WTC11 (cell line): ENCODE data around the gene LIG3. TPM values are rescaled to one million over a fixed set of nuclear protein-coding genes. Genes with fewer than 3 reads are reported as not detected.

Experiments used
- ATAC-seq: fragments of 200-7000 bp; cut with Tn5 transposase; 2 replicates; pipeline ENCODE4 v1.10.0; 2021; ENCODE audit warnings: mild to moderate bottlenecking, moderate library complexity
- CTCF ChIA-PET: fragments of 300-600 bp; sonication (Branson Sonifier 250); formaldehyde crosslinking; loops from one replicate; lab custom pipeline; 2021; ENCODE audit warnings: antibody characterized with exemption; lab: Charles Lee
- POLR2A ChIA-PET: fragments of 350-600 bp; sonication (Branson Sonifier 250); formaldehyde crosslinking; loops from one replicate; lab custom pipeline; 2021; ENCODE audit warnings: antibody characterized with exemption; lab: Charles Lee
- DNase-seq: peaks from one replicate; pipeline ENCODE4 v3.0.0; 2021; ENCODE audit warnings: low spot score
- H3K27ac Mint-ChIP-seq: 2 replicates; pipeline ENCODE4 v1.8.0; 2021; ENCODE audit warnings: mixed read lengths
- H3K27me3 Mint-ChIP-seq: 2 replicates; pipeline ENCODE4 v1.8.0; 2021; ENCODE audit warnings: low read depth, mild to moderate bottlenecking, moderate library complexity, mixed read lengths
- H3K36me3 Mint-ChIP-seq: 2 replicates; pipeline ENCODE4 v1.8.0; 2021; ENCODE audit warnings: mixed read lengths
- H3K4me1 Mint-ChIP-seq: 2 replicates; pipeline ENCODE4 v1.8.0; 2022; ENCODE audit warnings: mixed read lengths
- H3K4me3 Mint-ChIP-seq: 2 replicates; pipeline ENCODE4 v1.8.0; 2021; ENCODE audit warnings: mild to moderate bottlenecking, moderate library complexity, mixed read lengths
- H3K9me3 Mint-ChIP-seq: 2 replicates; pipeline ENCODE4 v1.8.0; 2021; ENCODE audit warnings: mixed read lengths
- ATF1 ChIP-seq: sonication (generic); formaldehyde crosslinking; IDR thresholded peaks from 2 replicates; pipeline ENCODE4 v1.8.1; 2023; ENCODE audit warnings: mild to moderate bottlenecking, moderate library complexity, missing genetic modification reagents
- FOXJ3 ChIP-seq: sonication (generic); formaldehyde crosslinking; IDR thresholded peaks from 2 replicates; pipeline ENCODE4 v1.9.0; 2021; ENCODE audit warnings: missing genetic modification reagents, mild to moderate bottlenecking, borderline replicate concordance
- GABPB1 ChIP-seq: sonication (generic); formaldehyde crosslinking; IDR thresholded peaks from 2 replicates; pipeline ENCODE4 v1.8.1; 2023; ENCODE audit warnings: mild to moderate bottlenecking, missing genetic modification reagents
- IRF2 ChIP-seq: sonication (generic); formaldehyde crosslinking; IDR thresholded peaks from 2 replicates; pipeline ENCODE4 v1.8.0; 2022; ENCODE audit warnings: low read depth, missing genetic modification reagents, borderline replicate concordance
- NR1H2 ChIP-seq: sonication (generic); formaldehyde crosslinking; IDR thresholded peaks from 2 replicates; pipeline ENCODE4 v1.9.0; 2021; ENCODE audit warnings: mild to moderate bottlenecking, moderate library complexity, missing genetic modification reagents
- OVOL2 ChIP-seq: fragments of 250-450 bp; sonication (Bioruptor Pico); IDR thresholded peaks from 2 replicates; pipeline ENCODE4 v1.9.0; 2021; ENCODE audit warnings: mild to moderate bottlenecking, borderline replicate concordance
- PRRX2 ChIP-seq: fragments of 250-450 bp; sonication (Bioruptor Pico); IDR thresholded peaks from 2 replicates; pipeline ENCODE4 v1.8.0; 2021; ENCODE audit warnings: mild to moderate bottlenecking
- SOX15 ChIP-seq: fragments of 250-450 bp; sonication (Bioruptor Pico); IDR thresholded peaks from 2 replicates; pipeline ENCODE4 v1.9.0; 2021; ENCODE audit warnings: mild to moderate bottlenecking
- TCF7 ChIP-seq: sonication (generic); formaldehyde crosslinking; IDR thresholded peaks from 2 replicates; pipeline ENCODE4 v1.8.0; 2022; ENCODE audit warnings: mild to moderate bottlenecking, low read depth, missing genetic modification reagents, moderate library complexity
- TEAD1 ChIP-seq: sonication (generic); formaldehyde crosslinking; IDR thresholded peaks from 2 replicates; pipeline ENCODE4 v1.8.0; 2022; ENCODE audit warnings: mild to moderate bottlenecking, missing genetic modification reagents
- ZNF219 ChIP-seq: sonication (generic); formaldehyde crosslinking; IDR thresholded peaks from 2 replicates; pipeline ENCODE4 v1.8.0; 2023; ENCODE audit warnings: missing genetic modification reagents, mild to moderate bottlenecking, borderline replicate concordance
- total RNA-seq: library from RNA; stranded (reverse); gene quantifications from 3 replicates; pipeline ENCODE4 v1.2.3, GENCODE V29; 2021
- TF ChIP-seq, protein P1 (sequence below): sonication (generic); formaldehyde crosslinking; IDR thresholded peaks from 2 replicates; pipeline ENCODE4 v1.8.0; 2022; ENCODE audit warnings: mild to moderate bottlenecking, missing genetic modification reagents
- TF ChIP-seq, protein P2 (sequence below): sonication (generic); formaldehyde crosslinking; IDR thresholded peaks from 2 replicates; pipeline ENCODE4 v1.8.1; 2023; ENCODE audit warnings: mild to moderate bottlenecking, missing genetic modification reagents
- TF ChIP-seq, protein P3 (sequence below): sonication (generic); formaldehyde crosslinking; IDR thresholded peaks from 2 replicates; pipeline ENCODE4 v1.8.1; 2023; ENCODE audit warnings: mild to moderate bottlenecking, missing genetic modification reagents
- TF ChIP-seq, protein P4 (sequence below): sonication (generic); formaldehyde crosslinking; IDR thresholded peaks from 2 replicates; pipeline ENCODE4 v1.8.0; 2023; ENCODE audit warnings: missing genetic modification reagents, mild to moderate bottlenecking, borderline replicate concordance
- TF ChIP-seq, protein P5 (sequence below): sonication (generic); formaldehyde crosslinking; conservative IDR thresholded peaks from 2 replicates; pipeline ENCODE4 v1.8.1; 2023; ENCODE audit warnings: mild to moderate bottlenecking, low read depth, missing genetic modification reagents, moderate library complexity
- TF ChIP-seq, protein P6 (sequence below): sonication (generic); formaldehyde crosslinking; IDR thresholded peaks from 2 replicates; pipeline ENCODE4 v1.8.1; 2022; ENCODE audit warnings: mild to moderate bottlenecking, moderate library complexity, missing genetic modification reagents
- TF ChIP-seq, protein P7 (sequence below): sonication (generic); formaldehyde crosslinking; IDR thresholded peaks from 2 replicates; pipeline ENCODE4 v1.8.0; 2023; ENCODE audit warnings: mild to moderate bottlenecking, missing genetic modification reagents
- TF ChIP-seq, protein P8 (sequence below): sonication (generic); formaldehyde crosslinking; IDR thresholded peaks from 2 replicates; pipeline ENCODE4 v1.8.0; 2022; ENCODE audit warnings: mild to moderate bottlenecking, missing genetic modification reagents

The LIG3 gene
- total RNA-seq, 1 experiment from 2014 or later = 92.3 TPM

DNA sequence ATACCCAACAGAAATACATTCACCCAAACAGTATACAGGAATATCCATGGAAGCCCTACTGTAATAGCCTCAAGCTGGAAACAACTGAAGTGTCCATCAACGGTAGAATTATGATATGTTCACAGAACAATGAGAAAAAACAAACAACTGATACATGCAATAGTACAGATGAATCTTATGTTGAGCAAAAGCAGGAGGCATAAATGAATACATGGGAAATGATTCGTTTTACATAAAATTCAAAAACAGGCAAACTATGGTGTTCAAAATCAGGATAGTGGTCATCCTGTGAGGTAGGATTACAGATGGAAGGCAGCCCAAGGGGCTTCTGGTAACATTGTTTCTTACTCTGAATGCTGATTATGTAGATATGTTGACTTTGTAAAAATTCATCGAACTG lies 58.1 kb downstream of the LIG3 start:
- no peak for DNase-seq
- POLR2A ChIA-PET = no interaction called here
- Mint-ChIP-seq H3K36me3 (no peaks in the 10 kb centered on the region), H3K4me1 (no peaks in the 10 kb centered on the region), H3K9me3 (0 out of 2 replicates have a peak, but pooled peaks cover 4% of the 10 kb centered on the region)
- CTCF ChIA-PET = no interaction called here
- ATAC-seq = no peak
- TF ChIP-seq ATF1 (CRISPR knock-in tag) (no peak), SOX15 (CRISPR knock-in tag) (no peak), GABPB1 (CRISPR knock-in tag) (no peak), IRF2 (CRISPR knock-in tag) (no peak), TEAD1 (CRISPR knock-in tag) (no peak)
- TF ChIP-seq, protein P1, sequence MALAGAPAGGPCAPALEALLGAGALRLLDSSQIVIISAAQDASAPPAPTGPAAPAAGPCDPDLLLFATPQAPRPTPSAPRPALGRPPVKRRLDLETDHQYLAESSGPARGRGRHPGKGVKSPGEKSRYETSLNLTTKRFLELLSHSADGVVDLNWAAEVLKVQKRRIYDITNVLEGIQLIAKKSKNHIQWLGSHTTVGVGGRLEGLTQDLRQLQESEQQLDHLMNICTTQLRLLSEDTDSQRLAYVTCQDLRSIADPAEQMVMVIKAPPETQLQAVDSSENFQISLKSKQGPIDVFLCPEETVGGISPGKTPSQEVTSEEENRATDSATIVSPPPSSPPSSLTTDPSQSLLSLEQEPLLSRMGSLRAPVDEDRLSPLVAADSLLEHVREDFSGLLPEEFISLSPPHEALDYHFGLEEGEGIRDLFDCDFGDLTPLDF (CRISPR knock-in tag) = no peak
- TF ChIP-seq, all 79 proteins: peak for 0
- H3K4me3 Mint-ChIP-seq = no peak overlapping the region
- no peak overlapping the region for H3K27ac Mint-ChIP-seq
- no peaks in the 10 kb centered on the region for H3K27me3 Mint-ChIP-seq

DNA sequence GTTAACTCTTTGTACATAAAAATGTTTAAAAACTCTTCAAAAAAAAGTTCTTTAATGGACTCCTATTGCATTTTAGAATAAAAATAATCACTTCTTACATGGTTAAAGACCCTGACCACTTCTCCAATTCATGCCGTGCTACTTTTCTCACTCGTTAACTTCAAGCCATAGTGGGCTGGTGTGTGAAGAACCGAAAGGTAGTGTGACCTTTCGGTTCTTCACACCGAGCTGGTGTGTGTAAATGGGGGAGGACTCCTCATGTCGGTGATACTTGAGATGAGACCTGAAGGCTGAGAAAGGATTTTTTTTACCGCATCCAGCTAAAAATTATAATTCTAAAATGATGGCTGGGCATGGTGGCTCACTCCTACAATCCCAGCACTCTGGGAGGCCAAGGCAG lies 61.1 kb downstream of the LIG3 start:
- Mint-ChIP-seq H3K9me3 (0 out of 2 replicates have a peak, but pooled peaks cover 4% of the 10 kb centered on the region), H3K4me1 (0 out of 2 replicates have a peak, but pooled peaks cover 3% of the 10 kb centered on the region), H3K27me3 (no peaks in the 10 kb centered on the region), H3K36me3 (no peaks in the 10 kb centered on the region), H3K4me3 (no peak overlapping the region), H3K27ac (no peak overlapping the region)
- ChIA-PET CTCF (interaction anchor here (0.8 kb wide), 1 partner anchor 48 kb away, joined by 3 read pairs; no protein-coding TSS in a partner anchor), POLR2A (no interaction called here)
- DNase-seq = no peak
- ATAC-seq = no peak
- TF ChIP-seq TEAD1 (CRISPR knock-in tag) (no peak), NR1H2 (no peak), OVOL2 (CRISPR knock-in tag) (no peak), PRRX2 (CRISPR knock-in tag) (no peak), TCF7 (CRISPR knock-in tag) (no peak), FOXJ3 (no peak), ZNF219 (no peak)
- TF ChIP-seq, protein P2, sequence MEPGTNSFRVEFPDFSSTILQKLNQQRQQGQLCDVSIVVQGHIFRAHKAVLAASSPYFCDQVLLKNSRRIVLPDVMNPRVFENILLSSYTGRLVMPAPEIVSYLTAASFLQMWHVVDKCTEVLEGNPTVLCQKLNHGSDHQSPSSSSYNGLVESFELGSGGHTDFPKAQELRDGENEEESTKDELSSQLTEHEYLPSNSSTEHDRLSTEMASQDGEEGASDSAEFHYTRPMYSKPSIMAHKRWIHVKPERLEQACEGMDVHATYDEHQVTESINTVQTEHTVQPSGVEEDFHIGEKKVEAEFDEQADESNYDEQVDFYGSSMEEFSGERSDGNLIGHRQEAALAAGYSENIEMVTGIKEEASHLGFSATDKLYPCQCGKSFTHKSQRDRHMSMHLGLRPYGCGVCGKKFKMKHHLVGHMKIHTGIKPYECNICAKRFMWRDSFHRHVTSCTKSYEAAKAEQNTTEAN (CRISPR knock-in tag) = no peak
- TF ChIP-seq, protein P3, sequence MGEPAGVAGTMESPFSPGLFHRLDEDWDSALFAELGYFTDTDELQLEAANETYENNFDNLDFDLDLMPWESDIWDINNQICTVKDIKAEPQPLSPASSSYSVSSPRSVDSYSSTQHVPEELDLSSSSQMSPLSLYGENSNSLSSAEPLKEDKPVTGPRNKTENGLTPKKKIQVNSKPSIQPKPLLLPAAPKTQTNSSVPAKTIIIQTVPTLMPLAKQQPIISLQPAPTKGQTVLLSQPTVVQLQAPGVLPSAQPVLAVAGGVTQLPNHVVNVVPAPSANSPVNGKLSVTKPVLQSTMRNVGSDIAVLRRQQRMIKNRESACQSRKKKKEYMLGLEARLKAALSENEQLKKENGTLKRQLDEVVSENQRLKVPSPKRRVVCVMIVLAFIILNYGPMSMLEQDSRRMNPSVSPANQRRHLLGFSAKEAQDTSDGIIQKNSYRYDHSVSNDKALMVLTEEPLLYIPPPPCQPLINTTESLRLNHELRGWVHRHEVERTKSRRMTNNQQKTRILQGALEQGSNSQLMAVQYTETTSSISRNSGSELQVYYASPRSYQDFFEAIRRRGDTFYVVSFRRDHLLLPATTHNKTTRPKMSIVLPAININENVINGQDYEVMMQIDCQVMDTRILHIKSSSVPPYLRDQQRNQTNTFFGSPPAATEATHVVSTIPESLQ (CRISPR knock-in tag) = no peak
- TF ChIP-seq, protein P4, sequence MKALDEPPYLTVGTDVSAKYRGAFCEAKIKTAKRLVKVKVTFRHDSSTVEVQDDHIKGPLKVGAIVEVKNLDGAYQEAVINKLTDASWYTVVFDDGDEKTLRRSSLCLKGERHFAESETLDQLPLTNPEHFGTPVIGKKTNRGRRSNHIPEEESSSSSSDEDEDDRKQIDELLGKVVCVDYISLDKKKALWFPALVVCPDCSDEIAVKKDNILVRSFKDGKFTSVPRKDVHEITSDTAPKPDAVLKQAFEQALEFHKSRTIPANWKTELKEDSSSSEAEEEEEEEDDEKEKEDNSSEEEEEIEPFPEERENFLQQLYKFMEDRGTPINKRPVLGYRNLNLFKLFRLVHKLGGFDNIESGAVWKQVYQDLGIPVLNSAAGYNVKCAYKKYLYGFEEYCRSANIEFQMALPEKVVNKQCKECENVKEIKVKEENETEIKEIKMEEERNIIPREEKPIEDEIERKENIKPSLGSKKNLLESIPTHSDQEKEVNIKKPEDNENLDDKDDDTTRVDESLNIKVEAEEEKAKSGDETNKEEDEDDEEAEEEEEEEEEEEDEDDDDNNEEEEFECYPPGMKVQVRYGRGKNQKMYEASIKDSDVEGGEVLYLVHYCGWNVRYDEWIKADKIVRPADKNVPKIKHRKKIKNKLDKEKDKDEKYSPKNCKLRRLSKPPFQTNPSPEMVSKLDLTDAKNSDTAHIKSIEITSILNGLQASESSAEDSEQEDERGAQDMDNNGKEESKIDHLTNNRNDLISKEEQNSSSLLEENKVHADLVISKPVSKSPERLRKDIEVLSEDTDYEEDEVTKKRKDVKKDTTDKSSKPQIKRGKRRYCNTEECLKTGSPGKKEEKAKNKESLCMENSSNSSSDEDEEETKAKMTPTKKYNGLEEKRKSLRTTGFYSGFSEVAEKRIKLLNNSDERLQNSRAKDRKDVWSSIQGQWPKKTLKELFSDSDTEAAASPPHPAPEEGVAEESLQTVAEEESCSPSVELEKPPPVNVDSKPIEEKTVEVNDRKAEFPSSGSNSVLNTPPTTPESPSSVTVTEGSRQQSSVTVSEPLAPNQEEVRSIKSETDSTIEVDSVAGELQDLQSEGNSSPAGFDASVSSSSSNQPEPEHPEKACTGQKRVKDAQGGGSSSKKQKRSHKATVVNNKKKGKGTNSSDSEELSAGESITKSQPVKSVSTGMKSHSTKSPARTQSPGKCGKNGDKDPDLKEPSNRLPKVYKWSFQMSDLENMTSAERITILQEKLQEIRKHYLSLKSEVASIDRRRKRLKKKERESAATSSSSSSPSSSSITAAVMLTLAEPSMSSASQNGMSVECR = no peak
- TF ChIP-seq, protein P5, sequence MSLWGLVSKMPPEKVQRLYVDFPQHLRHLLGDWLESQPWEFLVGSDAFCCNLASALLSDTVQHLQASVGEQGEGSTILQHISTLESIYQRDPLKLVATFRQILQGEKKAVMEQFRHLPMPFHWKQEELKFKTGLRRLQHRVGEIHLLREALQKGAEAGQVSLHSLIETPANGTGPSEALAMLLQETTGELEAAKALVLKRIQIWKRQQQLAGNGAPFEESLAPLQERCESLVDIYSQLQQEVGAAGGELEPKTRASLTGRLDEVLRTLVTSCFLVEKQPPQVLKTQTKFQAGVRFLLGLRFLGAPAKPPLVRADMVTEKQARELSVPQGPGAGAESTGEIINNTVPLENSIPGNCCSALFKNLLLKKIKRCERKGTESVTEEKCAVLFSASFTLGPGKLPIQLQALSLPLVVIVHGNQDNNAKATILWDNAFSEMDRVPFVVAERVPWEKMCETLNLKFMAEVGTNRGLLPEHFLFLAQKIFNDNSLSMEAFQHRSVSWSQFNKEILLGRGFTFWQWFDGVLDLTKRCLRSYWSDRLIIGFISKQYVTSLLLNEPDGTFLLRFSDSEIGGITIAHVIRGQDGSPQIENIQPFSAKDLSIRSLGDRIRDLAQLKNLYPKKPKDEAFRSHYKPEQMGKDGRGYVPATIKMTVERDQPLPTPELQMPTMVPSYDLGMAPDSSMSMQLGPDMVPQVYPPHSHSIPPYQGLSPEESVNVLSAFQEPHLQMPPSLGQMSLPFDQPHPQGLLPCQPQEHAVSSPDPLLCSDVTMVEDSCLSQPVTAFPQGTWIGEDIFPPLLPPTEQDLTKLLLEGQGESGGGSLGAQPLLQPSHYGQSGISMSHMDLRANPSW = no peak
- TF ChIP-seq, protein P6, sequence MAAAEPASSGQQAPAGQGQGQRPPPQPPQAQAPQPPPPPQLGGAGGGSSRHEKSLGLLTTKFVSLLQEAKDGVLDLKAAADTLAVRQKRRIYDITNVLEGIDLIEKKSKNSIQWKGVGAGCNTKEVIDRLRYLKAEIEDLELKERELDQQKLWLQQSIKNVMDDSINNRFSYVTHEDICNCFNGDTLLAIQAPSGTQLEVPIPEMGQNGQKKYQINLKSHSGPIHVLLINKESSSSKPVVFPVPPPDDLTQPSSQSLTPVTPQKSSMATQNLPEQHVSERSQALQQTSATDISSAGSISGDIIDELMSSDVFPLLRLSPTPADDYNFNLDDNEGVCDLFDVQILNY (CRISPR knock-in tag) = no peak
- TF ChIP-seq, protein P7, sequence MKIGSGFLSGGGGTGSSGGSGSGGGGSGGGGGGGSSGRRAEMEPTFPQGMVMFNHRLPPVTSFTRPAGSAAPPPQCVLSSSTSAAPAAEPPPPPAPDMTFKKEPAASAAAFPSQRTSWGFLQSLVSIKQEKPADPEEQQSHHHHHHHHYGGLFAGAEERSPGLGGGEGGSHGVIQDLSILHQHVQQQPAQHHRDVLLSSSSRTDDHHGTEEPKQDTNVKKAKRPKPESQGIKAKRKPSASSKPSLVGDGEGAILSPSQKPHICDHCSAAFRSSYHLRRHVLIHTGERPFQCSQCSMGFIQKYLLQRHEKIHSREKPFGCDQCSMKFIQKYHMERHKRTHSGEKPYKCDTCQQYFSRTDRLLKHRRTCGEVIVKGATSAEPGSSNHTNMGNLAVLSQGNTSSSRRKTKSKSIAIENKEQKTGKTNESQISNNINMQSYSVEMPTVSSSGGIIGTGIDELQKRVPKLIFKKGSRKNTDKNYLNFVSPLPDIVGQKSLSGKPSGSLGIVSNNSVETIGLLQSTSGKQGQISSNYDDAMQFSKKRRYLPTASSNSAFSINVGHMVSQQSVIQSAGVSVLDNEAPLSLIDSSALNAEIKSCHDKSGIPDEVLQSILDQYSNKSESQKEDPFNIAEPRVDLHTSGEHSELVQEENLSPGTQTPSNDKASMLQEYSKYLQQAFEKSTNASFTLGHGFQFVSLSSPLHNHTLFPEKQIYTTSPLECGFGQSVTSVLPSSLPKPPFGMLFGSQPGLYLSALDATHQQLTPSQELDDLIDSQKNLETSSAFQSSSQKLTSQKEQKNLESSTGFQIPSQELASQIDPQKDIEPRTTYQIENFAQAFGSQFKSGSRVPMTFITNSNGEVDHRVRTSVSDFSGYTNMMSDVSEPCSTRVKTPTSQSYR (CRISPR knock-in tag) = no peak
- TF ChIP-seq, protein P8, sequence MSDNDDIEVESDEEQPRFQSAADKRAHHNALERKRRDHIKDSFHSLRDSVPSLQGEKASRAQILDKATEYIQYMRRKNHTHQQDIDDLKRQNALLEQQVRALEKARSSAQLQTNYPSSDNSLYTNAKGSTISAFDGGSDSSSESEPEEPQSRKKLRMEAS = no peak
